Hepatocyte (in vitro differentiated cells): ENCODE data around the gene PEA15. TPM values are rescaled to one million over a fixed set of nuclear protein-coding genes. Genes with fewer than 3 reads are reported as not detected.

Source experiments
- DNase-seq: peaks from one replicate; pipeline ENCODE4 v3.0.0-alpha.2; 2016; ENCODE audit warnings: low spot score
- H2AFZ ChIP-seq: fragments of 200-600 bp; sonication (generic); 2 replicates; pipeline ENCODE4 v1.6.0; 2016; ENCODE audit warnings: antibody characterized with exemption, mild to moderate bottlenecking
- H3K27ac ChIP-seq: fragments of 200-600 bp; sonication (generic); 2 replicates; pipeline ENCODE4 v1.5.1; 2016; ENCODE audit warnings: mild to moderate bottlenecking
- H3K27me3 ChIP-seq: fragments of 200-600 bp; sonication (generic); 2 replicates; pipeline ENCODE4 v1.6.1; 2016
- H3K36me3 ChIP-seq: fragments of 200-600 bp; sonication (generic); replicated peaks from 2 replicates; pipeline ENCODE4 v1.5.1; 2016; ENCODE audit warnings: low read depth; ENCODE audit not compliant: insufficient read depth
- H3K4me1 ChIP-seq: fragments of 200-600 bp; sonication (generic); 2 replicates; pipeline ENCODE4 v1.5.1; 2016; ENCODE audit warnings: mild to moderate bottlenecking, moderate library complexity; ENCODE audit not compliant: insufficient read depth
- H3K4me2 ChIP-seq: fragments of 200-600 bp; sonication (generic); 2 replicates; pipeline ENCODE4 v1.6.0; 2016
- H3K4me3 ChIP-seq: fragments of 200-600 bp; sonication (generic); 2 replicates; pipeline ENCODE4 v1.5.1; 2016; ENCODE audit warnings: mild to moderate bottlenecking
- H3K79me2 ChIP-seq: fragments of 200-600 bp; sonication (generic); 2 replicates; pipeline ENCODE4 v1.6.0; 2017; ENCODE audit warnings: mild to moderate bottlenecking
- H3K9me2 ChIP-seq: fragments of 200-600 bp; sonication (generic); replicated peaks from 2 replicates; pipeline ENCODE4 v1.6.0; 2017; ENCODE audit warnings: mild to moderate bottlenecking; ENCODE audit not compliant: insufficient read depth
- H3K9me3 ChIP-seq: fragments of 200-600 bp; sonication (generic); 2 replicates; pipeline ENCODE4 v1.5.1; 2016; ENCODE audit warnings: low read depth, mild to moderate bottlenecking
- H4K20me1 ChIP-seq: fragments of 200-600 bp; sonication (generic); 2 replicates; pipeline ENCODE4 v1.6.0; 2016; ENCODE audit warnings: mild to moderate bottlenecking; ENCODE audit not compliant: insufficient read depth, poor library complexity, severe bottlenecking
- CTCF ChIP-seq: fragments of 200-600 bp; sonication (generic); IDR thresholded peaks from 2 replicates; pipeline ENCODE4 v1.5.1; 2016; ENCODE audit warnings: antibody characterized with exemption, mild to moderate bottlenecking; ENCODE audit not compliant: poor library complexity
- EZH2 ChIP-seq: fragments of 200-600 bp; sonication (generic); IDR thresholded peaks from 2 replicates; pipeline ENCODE4 v1.6.1; 2016; ENCODE audit warnings: antibody characterized with exemption, mild to moderate bottlenecking, borderline replicate concordance
- EZH2phosphoT487 ChIP-seq: fragments of 200-600 bp; sonication (generic); IDR thresholded peaks from one replicate; pipeline ENCODE4 v1.6.1; 2018; ENCODE audit warnings: antibody characterized with exemption, mild to moderate bottlenecking, low read depth, moderate library complexity; ENCODE audit not compliant: unreplicated experiment, severe bottlenecking
- WGBS: methylation state at CpG from one replicate; pipeline ENCODE4 v1.1.6; 2016; ENCODE audit warnings: low lambda C conversion rate; ENCODE audit errors: missing lambda C conversion rate; 5-methylcytosine and 5-hydroxymethylcytosine counted together
- polyA plus RNA-seq: library from polyadenylated mRNA; unstranded; fragments of >200 nt; fragmentation: Nextera tagmentation; extraction: Ambion mirVana; gene quantifications from 2 replicates; pipeline ENCODE4 v1.2.1, GENCODE V29; 2016
- total RNA-seq: library from RNA; depleted of rRNA; stranded (reverse); fragments of >200 nt; gene quantifications from 2 replicates; pipeline ENCODE4 v1.2.3, GENCODE V29; 2014

The PEA15 gene
- total and polyA plus RNA-seq, 2 experiments from 2014 or later: 61.1 to 62.0 TPM

DNA sequence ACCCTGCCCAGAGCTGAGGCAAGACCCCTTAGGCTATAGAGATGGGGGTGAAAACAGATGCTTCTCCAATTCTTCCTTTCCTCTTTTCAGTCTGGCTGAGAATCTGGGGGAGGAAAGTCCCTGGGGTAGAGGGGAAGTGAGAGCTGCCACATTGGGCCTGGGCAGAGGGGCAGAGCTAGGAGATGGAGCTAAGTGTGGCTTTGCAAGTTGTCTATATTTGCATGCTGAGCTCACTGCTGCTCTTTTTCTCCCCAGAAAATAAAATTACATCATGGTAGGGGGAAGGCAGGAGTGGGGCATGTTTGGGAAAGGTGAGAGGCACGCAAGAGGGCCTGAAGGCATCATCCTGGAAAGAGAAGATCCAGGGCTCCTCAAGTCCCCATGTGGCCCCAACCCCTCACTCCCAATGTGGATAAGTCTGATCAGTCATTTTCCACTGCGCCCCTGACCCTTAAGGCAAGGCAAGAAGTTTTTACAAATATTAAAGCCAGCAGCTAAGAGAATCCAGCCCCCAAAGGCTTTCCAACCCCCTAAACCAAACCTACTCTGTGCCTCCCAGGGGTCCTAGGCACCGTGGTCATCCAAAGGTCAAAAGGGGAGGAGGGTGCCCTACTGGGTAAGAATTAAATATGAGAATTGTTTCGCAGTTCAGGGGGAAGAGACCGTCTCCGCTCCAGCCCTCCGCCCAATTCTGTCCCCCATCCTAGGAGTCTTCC is 500 bp upstream of the PEA15 start:
- peak overlapping the region; percentile 97 for H3K4me3 ChIP-seq
- no peaks in the 10 kb centered on the region for H3K9me2 ChIP-seq
- H3K27me3 ChIP-seq: no peaks in the 10 kb centered on the region
- no peak for DNase-seq
- H3K4me2 ChIP-seq: peak overlapping the region; percentile 94
- H2AFZ ChIP-seq: peak overlapping the region; percentile 86
- no peaks in the 10 kb centered on the region for H3K9me3 ChIP-seq
- no peaks in the 10 kb centered on the region for H3K36me3 ChIP-seq
- TF ChIP-seq EZH2phosphoT487 (no peak), CTCF (no peak), EZH2 (no peak)
- peaks cover 9% of the 10 kb centered on the region for H3K79me2 ChIP-seq
- 34% methylated on average over 4 of the region's 7 CpGs for WGBS
- peaks cover 18% of the 10 kb centered on the region for H3K4me1 ChIP-seq
- peaks cover 2% of the 10 kb centered on the region for H4K20me1 ChIP-seq
- H3K27ac ChIP-seq: peak overlapping the region; percentile 59

DNA sequence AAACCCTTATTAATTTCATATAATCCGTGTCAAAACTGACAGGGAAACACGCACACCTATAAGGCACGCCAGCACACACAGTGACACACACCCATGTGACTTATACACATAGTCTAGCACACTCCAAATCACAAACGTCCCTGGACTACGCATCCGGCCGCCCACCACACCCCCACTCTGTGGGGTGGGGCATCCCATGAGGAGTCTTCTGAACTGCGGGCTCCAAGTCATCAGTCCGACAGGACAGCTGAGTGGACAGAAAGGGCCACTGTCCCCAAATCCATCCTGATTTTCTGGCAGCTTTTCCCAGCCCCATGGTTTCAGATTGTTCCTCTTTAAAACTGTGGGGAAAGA is 829 bp downstream of the PEA15 start:
- peak overlapping the region; percentile 85 for H2AFZ ChIP-seq
- no peaks in the 10 kb centered on the region for H3K9me3 ChIP-seq
- peak overlapping the region; percentile 97 for H3K4me3 ChIP-seq
- H3K36me3 ChIP-seq: no peaks in the 10 kb centered on the region
- TF ChIP-seq EZH2phosphoT487 (no peak), EZH2 (no peak), CTCF (no peak)
- H3K9me2 ChIP-seq: no peaks in the 10 kb centered on the region
- peaks cover 8% of the 10 kb centered on the region for H4K20me1 ChIP-seq
- peaks cover 17% of the 10 kb centered on the region for H3K79me2 ChIP-seq
- H3K4me2 ChIP-seq: peak overlapping the region; percentile 94
- WGBS: under 1% methylated on average over 9 of the region's 9 CpGs
- peaks cover 21% of the 10 kb centered on the region for H3K4me1 ChIP-seq
- H3K27me3 ChIP-seq: no peaks in the 10 kb centered on the region
- peak overlapping the region; percentile 94 for H3K27ac ChIP-seq
- DNase-seq: peak; percentile 63

GRCh38 chr1:160206421-160207117 is 1.4 kb downstream of the PEA15 start:
- H2AFZ ChIP-seq: no peak overlapping the region
- H3K9me2 ChIP-seq: no peaks in the 10 kb centered on the region
- peak; percentile 44 for DNase-seq
- peak overlapping the region; percentile 94 for H3K27ac ChIP-seq
- no peaks in the 10 kb centered on the region for H3K9me3 ChIP-seq
- no peak for TF ChIP-seq EZH2phosphoT487
- TF ChIP-seq EZH2: no peak
- TF ChIP-seq CTCF: no peak
- H3K27me3 ChIP-seq: no peaks in the 10 kb centered on the region
- WGBS: 55% methylated on average over 9 of the region's 9 CpGs
- H4K20me1 ChIP-seq: peaks cover 8% of the 10 kb centered on the region
- peak overlapping the region; percentile 94 for H3K4me2 ChIP-seq
- peaks cover 21% of the 10 kb centered on the region for H3K4me1 ChIP-seq
- no peaks in the 10 kb centered on the region for H3K36me3 ChIP-seq
- peaks cover 17% of the 10 kb centered on the region for H3K79me2 ChIP-seq
- peak overlapping the region; percentile 97 for H3K4me3 ChIP-seq
